HL-60 (cell line): ENCODE data around the gene CEND1.

ENCODE experiments used
- DNase-seq, 2 experiments: peaks; one replicate each; pipeline ENCODE4 v3.0.0-alpha.2; 2010 to 2020; ENCODE audit warnings: low read depth in 1 of 2, low spot score in 1 of 2
- H3K27ac ChIP-seq: fragments of 250-450 bp; sonication (Bioruptor Pico); replicated peaks from 2 replicates; pipeline ENCODE4 v1.5.1; 2020; ENCODE audit warnings: mild to moderate bottlenecking, moderate library complexity
- H3K27me3 ChIP-seq: fragments of 250-450 bp; sonication (Bioruptor Pico); 2 replicates; pipeline ENCODE4 v1.5.1; 2021; ENCODE audit warnings: mild to moderate bottlenecking, moderate library complexity; ENCODE audit not compliant: insufficient read depth, poor library complexity, severe bottlenecking
- H3K4me3 ChIP-seq: replicated peaks from 2 replicates; pipeline ENCODE4 v1.5.1; 2011; ENCODE audit warnings: mild to moderate bottlenecking, control low read depth, low read length; ENCODE audit not compliant: insufficient read depth
- GABPA ChIP-seq: IDR thresholded peaks from 2 replicates; pipeline ENCODE4 v1.6.1; 2012; ENCODE audit warnings: low read depth
- POLR2AphosphoS5 ChIP-seq: IDR thresholded peaks from 2 replicates; pipeline ENCODE4 v1.6.1; 2012; ENCODE audit warnings: low read depth
- SPI1 ChIP-seq: IDR thresholded peaks from 2 replicates; pipeline ENCODE4 v1.6.1; 2012; ENCODE audit warnings: low read depth, mild to moderate bottlenecking, borderline replicate concordance
- TF ChIP-seq, protein P1 (sequence below): IDR thresholded peaks from 2 replicates; pipeline ENCODE4 v1.6.1; 2012; ENCODE audit warnings: low read depth; ENCODE audit not compliant: insufficient replicate concordance
- TF ChIP-seq, protein P2 (sequence below): IDR thresholded peaks from one replicate; pipeline ENCODE4 v1.5.1; 2011; ENCODE audit warnings: low read length, control low read depth, inconsistent platforms; ENCODE audit not compliant: insufficient read depth

The CEND1 gene

DNA sequence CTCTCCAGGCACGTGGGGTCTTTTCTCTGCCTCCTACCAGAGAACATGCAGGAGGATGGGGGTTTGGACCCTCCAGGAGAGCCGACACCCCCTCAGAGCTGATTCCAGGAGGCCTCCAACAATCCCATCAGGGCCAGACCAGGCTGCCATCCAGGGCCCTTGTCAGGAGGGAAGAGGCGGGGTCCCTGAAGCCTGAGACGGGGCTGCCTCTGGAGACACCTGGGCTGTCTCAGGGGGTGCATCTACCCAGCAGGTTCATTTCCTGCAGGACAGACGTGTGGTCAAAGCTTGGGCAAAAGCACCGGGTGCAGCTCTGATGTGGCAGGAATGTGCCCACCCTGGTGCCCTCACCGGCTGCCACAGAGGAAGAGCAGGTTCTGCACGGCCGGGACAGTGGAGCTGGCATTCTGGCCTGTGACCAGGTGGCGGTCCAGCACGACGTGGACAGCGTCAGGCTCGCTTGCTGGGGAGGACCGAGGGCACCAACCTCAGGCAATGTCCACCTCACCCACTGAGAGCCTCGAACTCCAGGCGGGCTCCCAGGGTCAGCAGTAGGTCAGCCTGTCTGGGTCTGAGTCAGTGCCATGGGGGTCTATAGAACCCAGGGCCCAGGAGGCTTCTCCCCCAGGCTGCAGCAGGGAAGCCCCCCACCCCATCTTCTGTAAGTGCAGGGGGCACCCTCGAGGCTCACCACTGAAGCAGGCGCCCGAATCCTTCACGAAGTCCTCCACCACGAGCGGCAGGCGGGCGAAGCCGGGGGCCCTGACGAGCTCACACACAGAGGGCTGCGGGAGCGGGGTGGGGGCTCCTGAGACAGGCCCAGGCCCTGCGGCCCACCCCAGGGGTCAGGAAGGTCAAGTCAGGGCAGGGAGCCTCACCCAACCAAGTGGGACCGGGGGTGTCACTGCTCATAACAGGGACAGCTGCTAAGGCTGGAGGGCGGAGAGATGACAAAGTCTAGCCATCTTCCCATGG lies 19.0 kb downstream of the CEND1 start:
- Histone ChIP-seq H3K27ac (no peak overlapping the region), H3K27me3 (no peaks in the 10 kb centered on the region), H3K4me3 (no peak overlapping the region)
- TF ChIP-seq SPI1 (no peak), GABPA (no peak), POLR2AphosphoS5 (no peak)
- TF ChIP-seq, protein P1, sequence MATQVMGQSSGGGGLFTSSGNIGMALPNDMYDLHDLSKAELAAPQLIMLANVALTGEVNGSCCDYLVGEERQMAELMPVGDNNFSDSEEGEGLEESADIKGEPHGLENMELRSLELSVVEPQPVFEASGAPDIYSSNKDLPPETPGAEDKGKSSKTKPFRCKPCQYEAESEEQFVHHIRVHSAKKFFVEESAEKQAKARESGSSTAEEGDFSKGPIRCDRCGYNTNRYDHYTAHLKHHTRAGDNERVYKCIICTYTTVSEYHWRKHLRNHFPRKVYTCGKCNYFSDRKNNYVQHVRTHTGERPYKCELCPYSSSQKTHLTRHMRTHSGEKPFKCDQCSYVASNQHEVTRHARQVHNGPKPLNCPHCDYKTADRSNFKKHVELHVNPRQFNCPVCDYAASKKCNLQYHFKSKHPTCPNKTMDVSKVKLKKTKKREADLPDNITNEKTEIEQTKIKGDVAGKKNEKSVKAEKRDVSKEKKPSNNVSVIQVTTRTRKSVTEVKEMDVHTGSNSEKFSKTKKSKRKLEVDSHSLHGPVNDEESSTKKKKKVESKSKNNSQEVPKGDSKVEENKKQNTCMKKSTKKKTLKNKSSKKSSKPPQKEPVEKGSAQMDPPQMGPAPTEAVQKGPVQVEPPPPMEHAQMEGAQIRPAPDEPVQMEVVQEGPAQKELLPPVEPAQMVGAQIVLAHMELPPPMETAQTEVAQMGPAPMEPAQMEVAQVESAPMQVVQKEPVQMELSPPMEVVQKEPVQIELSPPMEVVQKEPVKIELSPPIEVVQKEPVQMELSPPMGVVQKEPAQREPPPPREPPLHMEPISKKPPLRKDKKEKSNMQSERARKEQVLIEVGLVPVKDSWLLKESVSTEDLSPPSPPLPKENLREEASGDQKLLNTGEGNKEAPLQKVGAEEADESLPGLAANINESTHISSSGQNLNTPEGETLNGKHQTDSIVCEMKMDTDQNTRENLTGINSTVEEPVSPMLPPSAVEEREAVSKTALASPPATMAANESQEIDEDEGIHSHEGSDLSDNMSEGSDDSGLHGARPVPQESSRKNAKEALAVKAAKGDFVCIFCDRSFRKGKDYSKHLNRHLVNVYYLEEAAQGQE: no peak
- TF ChIP-seq, protein P2, sequence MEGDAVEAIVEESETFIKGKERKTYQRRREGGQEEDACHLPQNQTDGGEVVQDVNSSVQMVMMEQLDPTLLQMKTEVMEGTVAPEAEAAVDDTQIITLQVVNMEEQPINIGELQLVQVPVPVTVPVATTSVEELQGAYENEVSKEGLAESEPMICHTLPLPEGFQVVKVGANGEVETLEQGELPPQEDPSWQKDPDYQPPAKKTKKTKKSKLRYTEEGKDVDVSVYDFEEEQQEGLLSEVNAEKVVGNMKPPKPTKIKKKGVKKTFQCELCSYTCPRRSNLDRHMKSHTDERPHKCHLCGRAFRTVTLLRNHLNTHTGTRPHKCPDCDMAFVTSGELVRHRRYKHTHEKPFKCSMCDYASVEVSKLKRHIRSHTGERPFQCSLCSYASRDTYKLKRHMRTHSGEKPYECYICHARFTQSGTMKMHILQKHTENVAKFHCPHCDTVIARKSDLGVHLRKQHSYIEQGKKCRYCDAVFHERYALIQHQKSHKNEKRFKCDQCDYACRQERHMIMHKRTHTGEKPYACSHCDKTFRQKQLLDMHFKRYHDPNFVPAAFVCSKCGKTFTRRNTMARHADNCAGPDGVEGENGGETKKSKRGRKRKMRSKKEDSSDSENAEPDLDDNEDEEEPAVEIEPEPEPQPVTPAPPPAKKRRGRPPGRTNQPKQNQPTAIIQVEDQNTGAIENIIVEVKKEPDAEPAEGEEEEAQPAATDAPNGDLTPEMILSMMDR: no peak
- no peak for DNase-seq

- no peak for DNase-seq
- TF ChIP-seq POLR2AphosphoS5: no peak
- TF ChIP-seq GABPA: no peak
- TF ChIP-seq, protein P2: no peak
- TF ChIP-seq, protein P1: no peak
- no peak for TF ChIP-seq SPI1
- Histone ChIP-seq H3K27me3 (no peaks in the 10 kb centered on the region), H3K27ac (no peak overlapping the region), H3K4me3 (no peak overlapping the region)
Measured at GRCh38 chr11:769887-770641, 19.8 kb downstream of the CEND1 start.

GRCh38 chr11:767238-767637 lies 22.7 kb downstream of the CEND1 start:
- H3K4me3 ChIP-seq: no peak overlapping the region
- TF ChIP-seq, protein P2: no peak
- no peak for TF ChIP-seq GABPA
- TF ChIP-seq, protein P1: no peak
- TF ChIP-seq SPI1: no peak
- TF ChIP-seq POLR2AphosphoS5: no peak
- H3K27me3 ChIP-seq: no peaks in the 10 kb centered on the region
- no peak for DNase-seq
- no peak overlapping the region for H3K27ac ChIP-seq
